ENCODE results near the gene PDGFC. TPM values are rescaled to one million over a fixed set of nuclear protein-coding genes. Genes with fewer than 3 reads are reported as not detected.

The PDGFC gene
- total RNA-seq, 1 experiment from 2014 or later = 33.1 TPM

DNA sequence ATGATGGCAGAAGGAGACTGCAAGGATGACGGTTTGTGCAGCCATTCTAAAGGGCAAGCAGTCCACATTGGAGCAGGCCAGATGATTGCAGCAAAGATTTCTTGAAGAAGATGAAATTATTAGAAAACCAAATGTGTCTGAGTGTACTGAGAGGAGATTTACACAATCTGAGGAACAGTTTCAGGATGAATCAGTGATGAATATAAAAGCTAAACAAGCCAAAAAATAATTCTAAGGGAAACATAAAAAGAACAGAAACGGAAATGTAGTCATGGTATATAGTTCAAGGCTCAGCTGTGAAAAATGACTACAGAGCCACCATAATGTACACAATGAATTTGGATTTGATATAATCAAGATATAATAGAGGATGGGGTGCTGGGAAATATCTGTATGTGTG, 168.5 kb downstream of the PDGFC start:
- Histone ChIP-seq H3K4me3 (no peak overlapping the region), H3K27ac (no peak overlapping the region), H3F3A (ENCODE audit: insufficient read depth, low read depth) (no peaks in the 10 kb centered on the region), H3K27me3 (ENCODE audit: insufficient read depth, low read depth) (no peaks in the 10 kb centered on the region), H3K9me3 (ENCODE audit: insufficient read depth, low read depth) (no peaks in the 10 kb centered on the region), H3K9me2 (ENCODE audit: insufficient read depth) (no peaks in the 10 kb centered on the region; the same call in 1 of the 2 replicates), H3K36me3 (ENCODE audit: low read depth) (no peaks in the 10 kb centered on the region), H4K20me1 (ENCODE audit: insufficient read depth) (no peaks in the 10 kb centered on the region), H3K4me1 (replicated peaks; ENCODE audit: insufficient read depth) (peaks cover 11% of the 10 kb centered on the region), H3K79me2 (ENCODE audit: low read depth) (no peaks in the 10 kb centered on the region), H2AFZ (no peak overlapping the region), H3K4me2 (no peak overlapping the region)
- no peak for DNase-seq
- no peak for TF ChIP-seq EZH2 (IDR thresholded peaks at IDR 0.05; ENCODE audit: low read depth)
- TF ChIP-seq, protein P1, sequence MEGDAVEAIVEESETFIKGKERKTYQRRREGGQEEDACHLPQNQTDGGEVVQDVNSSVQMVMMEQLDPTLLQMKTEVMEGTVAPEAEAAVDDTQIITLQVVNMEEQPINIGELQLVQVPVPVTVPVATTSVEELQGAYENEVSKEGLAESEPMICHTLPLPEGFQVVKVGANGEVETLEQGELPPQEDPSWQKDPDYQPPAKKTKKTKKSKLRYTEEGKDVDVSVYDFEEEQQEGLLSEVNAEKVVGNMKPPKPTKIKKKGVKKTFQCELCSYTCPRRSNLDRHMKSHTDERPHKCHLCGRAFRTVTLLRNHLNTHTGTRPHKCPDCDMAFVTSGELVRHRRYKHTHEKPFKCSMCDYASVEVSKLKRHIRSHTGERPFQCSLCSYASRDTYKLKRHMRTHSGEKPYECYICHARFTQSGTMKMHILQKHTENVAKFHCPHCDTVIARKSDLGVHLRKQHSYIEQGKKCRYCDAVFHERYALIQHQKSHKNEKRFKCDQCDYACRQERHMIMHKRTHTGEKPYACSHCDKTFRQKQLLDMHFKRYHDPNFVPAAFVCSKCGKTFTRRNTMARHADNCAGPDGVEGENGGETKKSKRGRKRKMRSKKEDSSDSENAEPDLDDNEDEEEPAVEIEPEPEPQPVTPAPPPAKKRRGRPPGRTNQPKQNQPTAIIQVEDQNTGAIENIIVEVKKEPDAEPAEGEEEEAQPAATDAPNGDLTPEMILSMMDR (conservative IDR thresholded peaks at IDR 0.05) = no peak
- no TSS peak for BruUV-seq (replicated peaks)
- CTCF ChIA-PET = no interaction called here
- intact Hi-C loops (cut with micrococcal nuclease; ENCODE audit: unreplicated experiment) = no loop called here
- POLR2A ChIA-PET (ENCODE audit: unreplicated experiment) = no interaction called here

DNA sequence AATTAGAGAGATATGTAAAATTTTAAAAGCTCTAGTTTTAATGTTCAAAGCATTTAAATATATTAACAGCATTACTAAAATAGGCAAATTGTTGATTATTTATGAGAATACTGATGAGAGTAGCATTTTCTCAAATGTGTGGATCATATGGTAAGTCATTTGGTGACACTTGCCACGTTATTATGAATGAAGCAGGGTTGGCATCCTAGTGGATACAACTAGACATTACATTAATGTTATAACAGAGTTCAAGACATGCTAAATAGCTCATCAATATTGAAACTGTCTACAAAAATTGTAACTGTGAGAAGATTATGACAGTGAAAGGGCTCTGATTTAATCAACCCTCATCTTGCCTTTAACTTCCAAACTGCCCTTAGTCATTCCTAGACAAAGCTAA, 171.1 kb downstream of the PDGFC start:
- ChIA-PET CTCF (no interaction called here), POLR2A (ENCODE audit: unreplicated experiment) (no interaction called here)
- no peak for DNase-seq
- Histone ChIP-seq H3K9me2 (ENCODE audit: insufficient read depth) (no peaks in the 10 kb centered on the region; the same call in 1 of the 2 replicates), H2AFZ (no peak overlapping the region), H3K36me3 (ENCODE audit: low read depth) (no peaks in the 10 kb centered on the region), H3K27me3 (ENCODE audit: insufficient read depth, low read depth) (no peaks in the 10 kb centered on the region), H3K4me3 (no peak overlapping the region), H3K4me2 (no peak overlapping the region), H3F3A (ENCODE audit: insufficient read depth, low read depth) (no peaks in the 10 kb centered on the region), H3K4me1 (replicated peaks; ENCODE audit: insufficient read depth) (peaks cover 11% of the 10 kb centered on the region), H3K79me2 (ENCODE audit: low read depth) (no peaks in the 10 kb centered on the region), H3K9me3 (ENCODE audit: insufficient read depth, low read depth) (no peaks in the 10 kb centered on the region), H4K20me1 (ENCODE audit: insufficient read depth) (no peaks in the 10 kb centered on the region), H3K27ac (no peak overlapping the region)
- no TSS peak for BruUV-seq (replicated peaks)
- intact Hi-C loops (cut with micrococcal nuclease; ENCODE audit: unreplicated experiment) = no loop called here
- TF ChIP-seq, protein P1 (conservative IDR thresholded peaks at IDR 0.05) = no peak
- TF ChIP-seq EZH2 (IDR thresholded peaks at IDR 0.05; ENCODE audit: low read depth) = no peak

DNA sequence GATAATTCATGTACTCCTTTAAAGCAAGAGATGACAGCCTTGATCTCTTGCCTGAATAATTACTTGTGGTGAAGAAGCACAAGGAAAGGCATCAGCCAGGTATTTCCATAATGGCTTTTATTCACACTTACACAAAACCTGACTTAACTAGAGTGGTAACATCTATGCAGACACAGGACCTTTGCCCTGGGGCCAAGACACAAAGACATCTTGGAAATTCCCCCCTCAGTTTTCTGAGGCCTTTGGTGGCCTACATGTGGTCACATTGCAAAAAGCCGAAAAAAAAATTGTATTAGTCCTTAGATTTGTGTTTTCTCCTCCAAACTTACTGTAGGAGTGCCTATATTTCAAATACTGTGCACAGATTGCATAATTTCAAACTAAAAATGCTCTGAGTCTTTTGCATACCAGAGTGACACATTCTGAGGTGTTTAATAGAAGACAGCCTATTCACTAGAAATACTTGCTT, 172.4 kb downstream of the PDGFC start:
- ChIA-PET POLR2A (ENCODE audit: unreplicated experiment) (no interaction called here), CTCF (no interaction called here)
- no peaks in the 10 kb centered on the region for H3F3A ChIP-seq (ENCODE audit: insufficient read depth, low read depth)
- H3K27me3 ChIP-seq (ENCODE audit: insufficient read depth, low read depth) = no peaks in the 10 kb centered on the region
- BruUV-seq (replicated peaks) = no TSS peak
- no peaks in the 10 kb centered on the region for H3K79me2 ChIP-seq (ENCODE audit: low read depth)
- TF ChIP-seq EZH2 (IDR thresholded peaks at IDR 0.05; ENCODE audit: low read depth) = no peak
- TF ChIP-seq, protein P1 (conservative IDR thresholded peaks at IDR 0.05) = no peak
- H3K4me2 ChIP-seq = 0 out of 2 replicates have a peak overlapping the region, but pooled peaks have one; percentile 2
- no peaks in the 10 kb centered on the region; the same call in 1 of the 2 replicates for H3K9me2 ChIP-seq (ENCODE audit: insufficient read depth)
- H4K20me1 ChIP-seq (ENCODE audit: insufficient read depth) = no peaks in the 10 kb centered on the region
- H2AFZ ChIP-seq = no peak overlapping the region
- intact Hi-C loops (cut with micrococcal nuclease; ENCODE audit: unreplicated experiment) = no loop called here
- peak overlapping the region; percentile 30; the same call in 1 of the 2 replicates for H3K27ac ChIP-seq
- no peak overlapping the region for H3K4me3 ChIP-seq
- no peaks in the 10 kb centered on the region for H3K9me3 ChIP-seq (ENCODE audit: insufficient read depth, low read depth)
- DNase-seq = no peak
- no peaks in the 10 kb centered on the region for H3K36me3 ChIP-seq (ENCODE audit: low read depth)
- H3K4me1 ChIP-seq (replicated peaks; ENCODE audit: insufficient read depth) = peaks cover 11% of the 10 kb centered on the region

All from PC-9 (cell line).